Muscle of arm (tissue), 12 donors: ENCODE data around the gene DOCK6. TPM values are rescaled to one million over a fixed set of nuclear protein-coding genes. Genes with fewer than 3 reads are reported as not detected.
"Not testable (repeated sequence)": the region's sequence is repeated elsewhere in the genome, so short reads cannot be mapped to it uniquely, and the experiment has no call there.

ENCODE experiments used
- DNase-seq: peaks from one replicate; pipeline ENCODE4 v3.0.0-alpha.2; 2013
- polyA plus RNA-seq, 12 donors: library from polyadenylated mRNA; unstranded; fragments of 120-200 nt; gene quantifications; one replicate each; pipeline ENCODE4 v1.2.1, GENCODE V29; 2013; ENCODE audit not compliant: insufficient read length in 12 of 12

The DOCK6 gene
- polyA plus RNA-seq, 12 donors, result 23.7 to 53.7 (median 37.5) TPM; not detected in 1

GRCh38 chr19:11196406-11197287 is 65.7 kb downstream of the DOCK6 start:
- peak; percentile 47 for DNase-seq

GRCh38 chr19:11195681-11196080 is 66.6 kb downstream of the DOCK6 start:
- DNase-seq, result no peak

- peak; percentile 63 for DNase-seq
These were observed 67.4 kb downstream of the DOCK6 start for GRCh38 chr19:11194656-11195558.

GRCh38 chr19:11194173-11194572 is 68.2 kb downstream of the DOCK6 start:
- DNase-seq, result no peak

- no peak for DNase-seq
These were observed 69.1 kb downstream of the DOCK6 start for GRCh38 chr19:11192957-11193939.

- no peak for DNase-seq
These were observed 70.4 kb downstream of the DOCK6 start for GRCh38 chr19:11191934-11192333.

- DNase-seq, result peak; percentile 70
These were observed 71.0 kb downstream of the DOCK6 start for GRCh38 chr19:11191273-11191755.

GRCh38 chr19:11190501-11190900 is 71.8 kb downstream of the DOCK6 start:
- no peak for DNase-seq

- no peak for DNase-seq
These were observed 74.9 kb downstream of the DOCK6 start for GRCh38 chr19:11187441-11187840.

- no peak for DNase-seq
These were observed 79.3 kb downstream of the DOCK6 start for GRCh38 chr19:11182994-11183393.

GRCh38 chr19:11181488-11181887 is 80.8 kb downstream of the DOCK6 start:
- DNase-seq, result no peak

GRCh38 chr19:11180975-11181374 is 81.3 kb downstream of the DOCK6 start:
- DNase-seq, result not testable (repeated sequence)

GRCh38 chr19:11180346-11180745 is 82.0 kb downstream of the DOCK6 start:
- DNase-seq, result no peak

- DNase-seq, result no peak
These were observed 82.5 kb downstream of the DOCK6 start for GRCh38 chr19:11179716-11180297.

- not testable (repeated sequence) for DNase-seq
These were observed 83.2 kb downstream of the DOCK6 start for GRCh38 chr19:11179145-11179465.

- DNase-seq, result no peak
These were observed 84.7 kb downstream of the DOCK6 start for GRCh38 chr19:11177592-11177991.

GRCh38 chr19:11176466-11177193 is 85.7 kb downstream of the DOCK6 start:
- no peak for DNase-seq

- DNase-seq, result no peak
These were observed 86.4 kb downstream of the DOCK6 start for GRCh38 chr19:11175920-11176319.

GRCh38 chr19:11174336-11174735 is 88.0 kb downstream of the DOCK6 start:
- DNase-seq, result no peak

GRCh38 chr19:11173516-11174155 is 88.7 kb downstream of the DOCK6 start:
- DNase-seq, result no peak
